ENCODE results near the gene VWA3B.

VWA3B gene

GRCh38 chr2:98175811-98176210 is 88.8 kb downstream of the VWA3B start:
- no peak for DNase-seq

- no peak for DNase-seq
Measured at GRCh38 chr2:98177286-98177685, 90.3 kb downstream of the VWA3B start.

GRCh38 chr2:98177986-98178385 is 91.0 kb downstream of the VWA3B start:
- no peak for DNase-seq

GRCh38 chr2:98180456-98180855 is 93.5 kb downstream of the VWA3B start:
- no peak for DNase-seq

GRCh38 chr2:98181346-98181745 is 94.4 kb downstream of the VWA3B start:
- no peak for DNase-seq

- DNase-seq = no peak
Measured at GRCh38 chr2:98185801-98186200, 98.8 kb downstream of the VWA3B start.

GRCh38 chr2:98187194-98187593 is 100.2 kb downstream of the VWA3B start:
- no peak for DNase-seq

- no peak for DNase-seq
Measured at GRCh38 chr2:98188351-98189046, 101.5 kb downstream of the VWA3B start.

GRCh38 chr2:98191883-98192282 is 104.9 kb downstream of the VWA3B start:
- DNase-seq = no peak

GRCh38 chr2:98201576-98201975 is 114.6 kb downstream of the VWA3B start:
- no peak for DNase-seq

- no peak for DNase-seq
Measured at GRCh38 chr2:98205889-98206288, 118.9 kb downstream of the VWA3B start.

- DNase-seq = no peak
Measured at GRCh38 chr2:98212092-98213000, 125.4 kb downstream of the VWA3B start.

GRCh38 chr2:98216616-98217015 is 129.6 kb downstream of the VWA3B start:
- no peak for DNase-seq

- no peak for DNase-seq
Measured at GRCh38 chr2:98219152-98219551, 132.2 kb downstream of the VWA3B start.

GRCh38 chr2:98233941-98234340 is 147.0 kb downstream of the VWA3B start:
- DNase-seq = no peak

GRCh38 chr2:98234776-98235175 is 147.8 kb downstream of the VWA3B start:
- DNase-seq = no peak

GRCh38 chr2:98236935-98237334 is 150.0 kb downstream of the VWA3B start:
- no peak for DNase-seq

GRCh38 chr2:98240786-98241398 is 153.9 kb downstream of the VWA3B start:
- no peak for DNase-seq

GRCh38 chr2:98241592-98241991 is 154.6 kb downstream of the VWA3B start:
- no peak for DNase-seq

- no peak for DNase-seq
Measured at GRCh38 chr2:98242003-98242402, 155.0 kb downstream of the VWA3B start.

- no peak for DNase-seq
Measured at GRCh38 chr2:98245491-98245890, 158.5 kb downstream of the VWA3B start.

- no peak for DNase-seq
Measured at GRCh38 chr2:98247383-98247782, 160.4 kb downstream of the VWA3B start.

- no peak for DNase-seq
Measured at GRCh38 chr2:98252038-98252773, 165.2 kb downstream of the VWA3B start.
